Activated CD8-positive, alpha-beta memory T cell treated with anti-CD3 and anti-CD28 coated beads, Interleukin-2, amount 50 U/mL, for 48 hours (primary cell): ENCODE measurements around the gene UTF1.

Experiments used
- DNase-seq: peaks from one replicate; pipeline ENCODE4 v3.0.0-alpha.2; 2020

The UTF1 gene

GRCh38 chr10:133196936-133197758, 32.9 kb upstream of the UTF1 start:
- no peak for DNase-seq

GRCh38 chr10:133197786-133198185, 32.2 kb upstream of the UTF1 start:
- DNase-seq: no peak

- no peak for DNase-seq
Observed at GRCh38 chr10:133198206-133198605, 31.8 kb upstream of the UTF1 start.

- DNase-seq: no peak
Observed at GRCh38 chr10:133198621-133199487, 31.2 kb upstream of the UTF1 start.

- no peak for DNase-seq
Observed at GRCh38 chr10:133199488-133199885, 30.5 kb upstream of the UTF1 start.

GRCh38 chr10:133199992-133200611, 29.9 kb upstream of the UTF1 start:
- no peak for DNase-seq

- no peak for DNase-seq
Observed at GRCh38 chr10:133200621-133201031, 29.4 kb upstream of the UTF1 start.

- no peak for DNase-seq
Observed at GRCh38 chr10:133201151-133201947, 28.7 kb upstream of the UTF1 start.

GRCh38 chr10:133201948-133202725, 27.9 kb upstream of the UTF1 start:
- DNase-seq: no peak

- no peak for DNase-seq
Observed at GRCh38 chr10:133202778-133203651, 27.0 kb upstream of the UTF1 start.

GRCh38 chr10:133203652-133204195, 26.3 kb upstream of the UTF1 start:
- DNase-seq: no peak

- DNase-seq: no peak
Observed at GRCh38 chr10:133204226-133205015, 25.6 kb upstream of the UTF1 start.

GRCh38 chr10:133205146-133205545, 24.9 kb upstream of the UTF1 start:
- DNase-seq: no peak

GRCh38 chr10:133206356-133207040, 23.5 kb upstream of the UTF1 start:
- no peak for DNase-seq

GRCh38 chr10:133207041-133207600, 22.9 kb upstream of the UTF1 start:
- no peak for DNase-seq

GRCh38 chr10:133207627-133208026, 22.4 kb upstream of the UTF1 start:
- DNase-seq: no peak

- DNase-seq: no peak
Observed at GRCh38 chr10:133208466-133208865, 21.6 kb upstream of the UTF1 start.

- no peak for DNase-seq
Observed at GRCh38 chr10:133209117-133209516, 20.9 kb upstream of the UTF1 start.

GRCh38 chr10:133209641-133210040, 20.4 kb upstream of the UTF1 start:
- no peak for DNase-seq
